OCI-LY1 (cell line): ENCODE data around the gene RNF217.

ENCODE experiments used
- H2AFZ ChIP-seq: fragments of 200-600 bp; sonication (generic), shearing (Covaris generic); 2 replicates; pipeline ENCODE4 v1.6.0; 2014; ENCODE audit warnings: antibody characterized with exemption, mild to moderate bottlenecking, low read length
- H3F3A ChIP-seq: fragments of 200-600 bp; sonication (generic), shearing (Covaris generic); 2 replicates; pipeline ENCODE4 v1.6.0; 2014; ENCODE audit warnings: mild to moderate bottlenecking, antibody characterized with exemption, low read length, moderate library complexity; ENCODE audit not compliant: insufficient read depth
- H3K27ac ChIP-seq: fragments of 200-600 bp; sonication (generic); 2 replicates; pipeline ENCODE4 v1.5.1; 2014; ENCODE audit warnings: low read length, mixed run types, mild to moderate bottlenecking, low read depth; ENCODE audit not compliant: poor library complexity, severe bottlenecking
- H3K27me3 ChIP-seq: fragments of 200-600 bp; sonication (generic); 2 replicates; pipeline ENCODE4 v1.6.0; 2014; ENCODE audit warnings: antibody characterized with exemption, mild to moderate bottlenecking, low read length, moderate library complexity; ENCODE audit not compliant: insufficient read depth
- H3K36me3 ChIP-seq: fragments of 200-600 bp; sonication (generic); 2 replicates; pipeline ENCODE4 v1.6.1; 2014; ENCODE audit warnings: mild to moderate bottlenecking, antibody characterized with exemption, low read length, moderate library complexity, mixed read lengths; ENCODE audit not compliant: insufficient read depth
- H3K4me1 ChIP-seq: fragments of 200-600 bp; sonication (generic); 2 replicates; pipeline ENCODE4 v1.5.1; 2014; ENCODE audit warnings: mild to moderate bottlenecking, low read length, moderate library complexity; ENCODE audit not compliant: insufficient read depth, severe bottlenecking
- H3K4me2 ChIP-seq: fragments of 200-600 bp; sonication (generic), shearing (Covaris generic); 2 replicates; pipeline ENCODE4 v1.6.1; 2014; ENCODE audit warnings: low read length
- H3K4me3 ChIP-seq: fragments of 200-600 bp; sonication (generic); 2 replicates; pipeline ENCODE4 v1.5.1; 2014; ENCODE audit warnings: low read length, low read depth, mild to moderate bottlenecking, mixed read lengths; ENCODE audit not compliant: poor library complexity, severe bottlenecking
- H3K79me2 ChIP-seq: fragments of 200-600 bp; shearing (Covaris generic); 2 replicates; pipeline ENCODE4 v1.6.1; 2016; ENCODE audit warnings: mixed run types, low read length, mixed read lengths; ENCODE audit not compliant: insufficient read depth
- H3K9ac ChIP-seq: fragments of 200-600 bp; sonication (generic), shearing (Covaris generic); 2 replicates; pipeline ENCODE4 v1.6.1; 2014; ENCODE audit warnings: mild to moderate bottlenecking, low read length, mixed read lengths
- H3K9me2 ChIP-seq: fragments of 200-600 bp; sonication (generic), shearing (Covaris generic); 2 replicates; pipeline ENCODE4 v1.6.1; 2014; ENCODE audit warnings: low read depth, mild to moderate bottlenecking, low read length, mixed read lengths
- H3K9me3 ChIP-seq: fragments of 200-600 bp; shearing (Covaris generic); 2 replicates; pipeline ENCODE4 v1.6.1; 2014; ENCODE audit warnings: low read length, mixed read lengths
- H4K20me1 ChIP-seq: fragments of 200-600 bp; sonication (generic), shearing (Covaris generic); 2 replicates; pipeline ENCODE4 v1.6.0; 2016; ENCODE audit warnings: mild to moderate bottlenecking, low read length; ENCODE audit not compliant: insufficient read depth
- CTCF ChIP-seq: fragments of 200-600 bp; sonication (generic), shearing (Covaris generic); IDR thresholded peaks from 2 replicates; pipeline ENCODE4 v1.5.1; 2017; ENCODE audit warnings: mild to moderate bottlenecking, antibody characterized with exemption, low read length, moderate library complexity, mixed read lengths
- EZH2 ChIP-seq: fragments of 200-600 bp; sonication (generic), shearing (Covaris generic); IDR thresholded peaks from 2 replicates; pipeline ENCODE4 v1.8.0; 2017; ENCODE audit warnings: borderline replicate concordance, mixed run types, mild to moderate bottlenecking, antibody characterized with exemption, low read length, moderate library complexity, mixed read lengths

Gene RNF217

DNA sequence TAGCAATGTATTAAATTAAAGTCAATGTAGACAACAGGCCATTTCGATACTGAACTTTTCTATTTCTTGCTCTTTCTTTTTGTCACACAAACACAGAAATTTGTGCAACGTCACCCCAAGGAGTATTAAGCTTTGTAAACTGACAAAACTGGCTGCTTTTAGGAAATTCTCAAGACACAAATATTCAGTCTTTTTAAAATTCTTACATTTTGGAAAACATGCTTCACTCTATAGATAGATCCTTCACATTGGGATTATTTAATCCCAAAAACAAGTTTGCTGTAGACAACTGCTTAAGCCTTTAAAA, 121.4 kb downstream of the RNF217 start:
- Histone ChIP-seq H2AFZ (no peak overlapping the region), H3K27me3 (no peaks in the 10 kb centered on the region), H3K27ac (no peak overlapping the region), H3K9me3 (no peaks in the 10 kb centered on the region), H3K79me2 (no peaks in the 10 kb centered on the region), H3K4me2 (no peak overlapping the region), H4K20me1 (no peaks in the 10 kb centered on the region), H3F3A (no peaks in the 10 kb centered on the region), H3K4me1 (no peaks in the 10 kb centered on the region), H3K36me3 (no peaks in the 10 kb centered on the region), H3K9ac (no peak overlapping the region), H3K9me2 (no peaks in the 10 kb centered on the region), H3K4me3 (no peak overlapping the region)
- no peak for TF ChIP-seq CTCF
- no peak for TF ChIP-seq EZH2

GRCh38 chr6:125086716-125087115, 124.5 kb downstream of the RNF217 start:
- Histone ChIP-seq H3F3A (no peaks in the 10 kb centered on the region), H3K27me3 (no peaks in the 10 kb centered on the region), H3K9me3 (no peaks in the 10 kb centered on the region), H3K27ac (no peak overlapping the region), H3K9ac (no peak overlapping the region), H4K20me1 (no peaks in the 10 kb centered on the region), H3K4me1 (no peaks in the 10 kb centered on the region), H2AFZ (no peak overlapping the region), H3K4me3 (no peak overlapping the region), H3K79me2 (no peaks in the 10 kb centered on the region), H3K4me2 (no peak overlapping the region), H3K9me2 (no peaks in the 10 kb centered on the region), H3K36me3 (no peaks in the 10 kb centered on the region)
- TF ChIP-seq EZH2: no peak

GRCh38 chr6:125088963-125089362, 126.7 kb downstream of the RNF217 start:
- Histone ChIP-seq H3K4me1 (no peaks in the 10 kb centered on the region), H3K4me2 (no peak overlapping the region), H3F3A (no peaks in the 10 kb centered on the region), H3K79me2 (no peaks in the 10 kb centered on the region), H3K36me3 (no peaks in the 10 kb centered on the region), H4K20me1 (no peaks in the 10 kb centered on the region), H3K9me3 (no peaks in the 10 kb centered on the region), H3K27ac (no peak overlapping the region), H3K4me3 (no peak overlapping the region), H3K27me3 (no peaks in the 10 kb centered on the region), H3K9ac (no peak overlapping the region), H2AFZ (no peak overlapping the region), H3K9me2 (no peaks in the 10 kb centered on the region)
- TF ChIP-seq CTCF (no peak), EZH2 (no peak)

- H3K9ac ChIP-seq: no peak overlapping the region
- H3K79me2 ChIP-seq: no peaks in the 10 kb centered on the region
- no peak overlapping the region for H3K4me3 ChIP-seq
- no peaks in the 10 kb centered on the region for H3K4me1 ChIP-seq
- no peak overlapping the region for H3K4me2 ChIP-seq
- H2AFZ ChIP-seq: no peak overlapping the region
- H3K36me3 ChIP-seq: no peaks in the 10 kb centered on the region
- no peaks in the 10 kb centered on the region for H4K20me1 ChIP-seq
- H3K27ac ChIP-seq: no peak overlapping the region
- H3K9me3 ChIP-seq: no peaks in the 10 kb centered on the region
- H3K27me3 ChIP-seq: no peaks in the 10 kb centered on the region
- TF ChIP-seq EZH2: no peak
- TF ChIP-seq CTCF: no peak
- H3F3A ChIP-seq: no peaks in the 10 kb centered on the region
- no peaks in the 10 kb centered on the region for H3K9me2 ChIP-seq
Observed at GRCh38 chr6:125094563-125094962, 132.3 kb downstream of the RNF217 start.
